Fibroblast of lung (primary cell): ENCODE measurements around the gene KCTD21.

Source experiments
- EZH2 ChIP-seq: IDR thresholded peaks from 2 replicates; pipeline ENCODE4 v1.5.1; 2012; ENCODE audit warnings: low read length, control low read depth, mild to moderate bottlenecking; ENCODE audit errors: missing control alignments
- TF ChIP-seq, protein P1 (sequence below), 2 donors: IDR thresholded peaks in 1 of 2; conservative IDR thresholded peaks in 1 of 2; 1 replicate in 1 of 2; 2 replicates in 1 of 2; pipeline ENCODE4 v1.5.1; 2011 to 2012; ENCODE audit warnings: low read length in 2 of 2, control low read depth in 1 of 2, inconsistent platforms in 1 of 2, low read depth in 1 of 2, mild to moderate bottlenecking in 1 of 2

- TF ChIP-seq, protein P1, sequence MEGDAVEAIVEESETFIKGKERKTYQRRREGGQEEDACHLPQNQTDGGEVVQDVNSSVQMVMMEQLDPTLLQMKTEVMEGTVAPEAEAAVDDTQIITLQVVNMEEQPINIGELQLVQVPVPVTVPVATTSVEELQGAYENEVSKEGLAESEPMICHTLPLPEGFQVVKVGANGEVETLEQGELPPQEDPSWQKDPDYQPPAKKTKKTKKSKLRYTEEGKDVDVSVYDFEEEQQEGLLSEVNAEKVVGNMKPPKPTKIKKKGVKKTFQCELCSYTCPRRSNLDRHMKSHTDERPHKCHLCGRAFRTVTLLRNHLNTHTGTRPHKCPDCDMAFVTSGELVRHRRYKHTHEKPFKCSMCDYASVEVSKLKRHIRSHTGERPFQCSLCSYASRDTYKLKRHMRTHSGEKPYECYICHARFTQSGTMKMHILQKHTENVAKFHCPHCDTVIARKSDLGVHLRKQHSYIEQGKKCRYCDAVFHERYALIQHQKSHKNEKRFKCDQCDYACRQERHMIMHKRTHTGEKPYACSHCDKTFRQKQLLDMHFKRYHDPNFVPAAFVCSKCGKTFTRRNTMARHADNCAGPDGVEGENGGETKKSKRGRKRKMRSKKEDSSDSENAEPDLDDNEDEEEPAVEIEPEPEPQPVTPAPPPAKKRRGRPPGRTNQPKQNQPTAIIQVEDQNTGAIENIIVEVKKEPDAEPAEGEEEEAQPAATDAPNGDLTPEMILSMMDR (conservative IDR thresholded peaks at IDR 0.05 in 1 of 2, IDR thresholded peaks at IDR 0.05 in 1 of 2; ENCODE audit: low read depth in 1 of 2, low read length in 2 of 2) = no peak
- TF ChIP-seq EZH2 = no peak
Observed at GRCh38 chr11:78237293-78238046, 49.0 kb upstream of the KCTD21 start.
